Measurements from ENCODE around the gene ZDHHC18.

- TF ChIP-seq CTCF (IDR thresholded peaks at IDR 0.05) (no peak), POLR2A (IDR thresholded peaks at IDR 0.05) (no peak)
These were observed 29.7 kb downstream of the ZDHHC18 start for GRCh38 chr1:26856181-26856580.
